ENCODE results near the gene ERFE. TPM values are rescaled to one million over a fixed set of nuclear protein-coding genes. Genes with fewer than 3 reads are reported as not detected.

Gene ERFE
- total RNA-seq, 4 donors from 2014 or later = 0.35 to 0.94 (median 0.74) TPM; not detected in 1

GRCh38 chr2:238140721-238141540 is 17.8 kb upstream of the ERFE start:
- H3K27me3 ChIP-seq = no peaks in the 10 kb centered on the region
- ATAC-seq = no peak
- H3K36me3 ChIP-seq = peaks cover 0 to 6% of the 10 kb centered on the region in 2 donors
- peaks cover 0 to 61% (median 17%) of the 10 kb centered on the region in 3 donors for H3K4me1 ChIP-seq
- H3K27ac ChIP-seq = no peak overlapping the region
- WGBS, 2 donors (ENCODE audit: low coverage in 1 of 2) = 100% methylated on average over 1 of the region's 60 CpGs; no CpG with 5 or more reads in 1 of the 2 donors
- H3K9me3 ChIP-seq = no peaks in the 10 kb centered on the region
- H3K4me3 ChIP-seq = no peak overlapping the region
- no peak for TF ChIP-seq POLR2A (IDR thresholded peaks at IDR 0.05)
- TF ChIP-seq POLR2AphosphoS5 (IDR thresholded peaks at IDR 0.05) = no peak

- H3K4me1 ChIP-seq = peaks cover 0 to 61% (median 17%) of the 10 kb centered on the region in 3 donors
- no peak overlapping the region for H3K27ac ChIP-seq
- no peak overlapping the region for H3K4me3 ChIP-seq
- peaks cover 0 to 6% of the 10 kb centered on the region in 2 donors for H3K36me3 ChIP-seq
- H3K27me3 ChIP-seq = no peaks in the 10 kb centered on the region
- TF ChIP-seq POLR2AphosphoS5 (IDR thresholded peaks at IDR 0.05) (no peak), CTCF (IDR thresholded peaks at IDR 0.05) (no peak), EP300 (IDR thresholded peaks at IDR 0.05) (no peak), POLR2A (IDR thresholded peaks at IDR 0.05) (no peak)
- no peak for ATAC-seq
- WGBS, 2 donors (ENCODE audit: low coverage in 1 of 2) = 66 to 82% methylated on average over 2 to 3 of the region's 10 CpGs
- no peaks in the 10 kb centered on the region for H3K9me3 ChIP-seq
These were observed 17.0 kb upstream of the ERFE start for GRCh38 chr2:238141541-238142318.

GRCh38 chr2:238142382-238143205 is 16.2 kb upstream of the ERFE start:
- ATAC-seq = no peak

GRCh38 chr2:238143239-238143951 is 15.4 kb upstream of the ERFE start:
- Histone ChIP-seq H3K27ac (peak overlapping the region in 1 of 4 donors; percentile 35), H3K36me3 (peaks cover 0 to 6% of the 10 kb centered on the region in 2 donors), H3K9me3 (no peaks in the 10 kb centered on the region), H3K27me3 (no peaks in the 10 kb centered on the region), H3K4me3 (no peak overlapping the region), H3K4me1 (peaks cover 0 to 47% (median 13%) of the 10 kb centered on the region in 3 donors)
- ATAC-seq = no peak
- TF ChIP-seq EP300 (IDR thresholded peaks at IDR 0.05) = no peak
- no peak for TF ChIP-seq CTCF (IDR thresholded peaks at IDR 0.05)
- TF ChIP-seq POLR2A (IDR thresholded peaks at IDR 0.05) = no peak
- TF ChIP-seq POLR2AphosphoS5 (IDR thresholded peaks at IDR 0.05) = no peak
- no CpG with 5 or more reads among the region's 20 CpGs for WGBS, 2 donors (ENCODE audit: low coverage in 1 of 2)

More at GRCh38 chr2:238142382-238143205, 16.2 kb upstream of the ERFE start:
- H3K36me3 ChIP-seq = peaks cover 0 to 6% of the 10 kb centered on the region in 2 donors
- WGBS, 2 donors (ENCODE audit: low coverage in 1 of 2) = 100% methylated on average over 1 of the region's 30 CpGs; no CpG with 5 or more reads in 1 of the 2 donors
- peaks cover 0 to 55% (median 17%) of the 10 kb centered on the region in 3 donors for H3K4me1 ChIP-seq
- no peak overlapping the region for H3K27ac ChIP-seq
- TF ChIP-seq EP300 (IDR thresholded peaks at IDR 0.05) (no peak), CTCF (IDR thresholded peaks at IDR 0.05) (no peak), POLR2AphosphoS5 (IDR thresholded peaks at IDR 0.05) (no peak), POLR2A (IDR thresholded peaks at IDR 0.05) (no peak)
- H3K9me3 ChIP-seq = no peaks in the 10 kb centered on the region
- H3K27me3 ChIP-seq = no peaks in the 10 kb centered on the region
- H3K4me3 ChIP-seq = no peak overlapping the region

Measured in gastroesophageal sphincter (tissue), 4 donors.